NOMO-1 (cell line): ENCODE results near the gene RALGPS2.
"Not testable (repeated sequence)": the region's sequence is repeated elsewhere in the genome, so short reads cannot be mapped to it uniquely, and the experiment has no call there.

Experiments
- DNase-seq, 2 experiments: peaks; one replicate each; lab custom pipeline; 2025; ENCODE audit not compliant: unreplicated experiment in 2 of 2; lab: John Stamatoyannopoulos, UW

Gene RALGPS2

GRCh38 chr1:178723546-178723945 lies 1.5 kb upstream of the RALGPS2 start:
- no peak for DNase-seq

GRCh38 chr1:178724376-178724727 lies 692 bp upstream of the RALGPS2 start:
- peak in 1 of 2 experiments; percentile 50 for DNase-seq

GRCh38 chr1:178725466-178726086 lies 532 bp downstream of the RALGPS2 start:
- peak in 1 of 2 experiments; percentile 8 for DNase-seq

- peak; percentile 92 to 94 for DNase-seq
Observed at GRCh38 chr1:178726087-178726517, 1.1 kb downstream of the RALGPS2 start.

- no peak for DNase-seq
Observed at GRCh38 chr1:178726545-178726944, 1.5 kb downstream of the RALGPS2 start.

- no peak for DNase-seq
Observed at GRCh38 chr1:178727014-178727895, 2.2 kb downstream of the RALGPS2 start.

- no peak for DNase-seq
Observed at GRCh38 chr1:178733972-178734371, 8.9 kb downstream of the RALGPS2 start.

GRCh38 chr1:178738780-178739179 lies 13.7 kb downstream of the RALGPS2 start:
- DNase-seq, result no peak

GRCh38 chr1:178739285-178740045 lies 14.4 kb downstream of the RALGPS2 start:
- no peak for DNase-seq

- no peak for DNase-seq
Observed at GRCh38 chr1:178740491-178740890, 15.4 kb downstream of the RALGPS2 start.

- DNase-seq, result no peak
Observed at GRCh38 chr1:178740924-178741323, 15.9 kb downstream of the RALGPS2 start.

GRCh38 chr1:178743801-178744200 lies 18.8 kb downstream of the RALGPS2 start:
- DNase-seq, result no peak

- no peak for DNase-seq
Observed at GRCh38 chr1:178745260-178745659, 20.2 kb downstream of the RALGPS2 start.

- no peak for DNase-seq
Observed at GRCh38 chr1:178746345-178746744, 21.3 kb downstream of the RALGPS2 start.

GRCh38 chr1:178747361-178747760 lies 22.3 kb downstream of the RALGPS2 start:
- DNase-seq, result not testable (repeated sequence)

GRCh38 chr1:178749581-178750166 lies 24.6 kb downstream of the RALGPS2 start:
- DNase-seq, result no peak

- DNase-seq, result no peak
Observed at GRCh38 chr1:178751046-178751445, 26.0 kb downstream of the RALGPS2 start.

GRCh38 chr1:178752891-178753290 lies 27.8 kb downstream of the RALGPS2 start:
- no peak for DNase-seq

GRCh38 chr1:178754655-178755256 lies 29.7 kb downstream of the RALGPS2 start:
- DNase-seq, result not testable (repeated sequence)

- peak; percentile 31 to 35 for DNase-seq
Observed at GRCh38 chr1:178768423-178768822, 43.4 kb downstream of the RALGPS2 start.

GRCh38 chr1:178772952-178773351 lies 47.9 kb downstream of the RALGPS2 start:
- no peak for DNase-seq
